Measurements from ENCODE around the gene TSHB. TPM values are rescaled to one million over a fixed set of nuclear protein-coding genes. Genes with fewer than 3 reads are reported as not detected.

Gene TSHB
- polyA plus RNA-seq, 1 donor from 2014 or later: not detected

DNA sequence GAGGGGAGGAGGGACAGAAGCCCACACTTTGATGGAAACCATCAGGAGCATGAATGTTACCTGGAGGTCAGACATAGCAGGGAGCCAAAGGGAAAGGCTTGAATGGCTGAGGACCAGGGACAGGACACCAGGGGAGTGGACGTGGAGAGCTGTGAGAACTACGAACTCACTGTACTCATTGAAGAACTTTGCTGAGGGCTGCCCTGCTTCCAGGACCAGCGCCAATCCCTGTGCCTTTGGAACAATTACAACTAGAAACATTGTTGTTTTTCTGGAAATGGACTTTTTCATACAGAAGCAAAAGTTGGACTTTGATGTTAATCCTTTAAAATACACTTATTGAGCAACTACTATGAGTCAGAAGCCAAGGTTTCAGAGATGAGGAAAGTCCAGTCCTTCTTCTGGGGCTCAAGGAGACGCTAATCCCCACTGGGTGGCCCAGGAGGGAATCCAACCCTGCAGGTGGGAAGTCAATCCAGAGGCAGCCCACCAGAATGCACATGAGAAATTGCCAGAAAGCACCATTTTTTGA, 46.8 kb downstream of the TSHB start:
- H3K27me3 ChIP-seq (ENCODE audit: insufficient read depth, low read depth, low read length): no peaks in the 10 kb centered on the region
- no peaks in the 10 kb centered on the region for H3K9me2 ChIP-seq (ENCODE audit: insufficient read depth, low read length)
- TF ChIP-seq RAD21 (conservative IDR thresholded peaks at IDR 0.05): no peak
- no peak for TF ChIP-seq SMC3 (conservative IDR thresholded peaks at IDR 0.05; ENCODE audit: poor library complexity)
- TF ChIP-seq, protein P1, sequence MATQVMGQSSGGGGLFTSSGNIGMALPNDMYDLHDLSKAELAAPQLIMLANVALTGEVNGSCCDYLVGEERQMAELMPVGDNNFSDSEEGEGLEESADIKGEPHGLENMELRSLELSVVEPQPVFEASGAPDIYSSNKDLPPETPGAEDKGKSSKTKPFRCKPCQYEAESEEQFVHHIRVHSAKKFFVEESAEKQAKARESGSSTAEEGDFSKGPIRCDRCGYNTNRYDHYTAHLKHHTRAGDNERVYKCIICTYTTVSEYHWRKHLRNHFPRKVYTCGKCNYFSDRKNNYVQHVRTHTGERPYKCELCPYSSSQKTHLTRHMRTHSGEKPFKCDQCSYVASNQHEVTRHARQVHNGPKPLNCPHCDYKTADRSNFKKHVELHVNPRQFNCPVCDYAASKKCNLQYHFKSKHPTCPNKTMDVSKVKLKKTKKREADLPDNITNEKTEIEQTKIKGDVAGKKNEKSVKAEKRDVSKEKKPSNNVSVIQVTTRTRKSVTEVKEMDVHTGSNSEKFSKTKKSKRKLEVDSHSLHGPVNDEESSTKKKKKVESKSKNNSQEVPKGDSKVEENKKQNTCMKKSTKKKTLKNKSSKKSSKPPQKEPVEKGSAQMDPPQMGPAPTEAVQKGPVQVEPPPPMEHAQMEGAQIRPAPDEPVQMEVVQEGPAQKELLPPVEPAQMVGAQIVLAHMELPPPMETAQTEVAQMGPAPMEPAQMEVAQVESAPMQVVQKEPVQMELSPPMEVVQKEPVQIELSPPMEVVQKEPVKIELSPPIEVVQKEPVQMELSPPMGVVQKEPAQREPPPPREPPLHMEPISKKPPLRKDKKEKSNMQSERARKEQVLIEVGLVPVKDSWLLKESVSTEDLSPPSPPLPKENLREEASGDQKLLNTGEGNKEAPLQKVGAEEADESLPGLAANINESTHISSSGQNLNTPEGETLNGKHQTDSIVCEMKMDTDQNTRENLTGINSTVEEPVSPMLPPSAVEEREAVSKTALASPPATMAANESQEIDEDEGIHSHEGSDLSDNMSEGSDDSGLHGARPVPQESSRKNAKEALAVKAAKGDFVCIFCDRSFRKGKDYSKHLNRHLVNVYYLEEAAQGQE (IDR thresholded peaks at IDR 0.05; ENCODE audit: borderline replicate concordance): no peak
- TF ChIP-seq MXI1 (conservative IDR thresholded peaks at IDR 0.05; ENCODE audit: poor library complexity, severe bottlenecking): no peak
- no peak for TF ChIP-seq TAF1 (IDR thresholded peaks at IDR 0.05; ENCODE audit: low read depth)
- TF ChIP-seq EZH2 (IDR thresholded peaks at IDR 0.05; ENCODE audit: borderline replicate concordance, insufficient read depth, low read length, poor library complexity, severe bottlenecking): no peak
- TF ChIP-seq EP300 (conservative IDR thresholded peaks at IDR 0.05; ENCODE audit: poor library complexity, severe bottlenecking): no peak
- TF ChIP-seq POLR2AphosphoS5 (IDR thresholded peaks at IDR 0.05): no peak
- TF ChIP-seq, protein P2, sequence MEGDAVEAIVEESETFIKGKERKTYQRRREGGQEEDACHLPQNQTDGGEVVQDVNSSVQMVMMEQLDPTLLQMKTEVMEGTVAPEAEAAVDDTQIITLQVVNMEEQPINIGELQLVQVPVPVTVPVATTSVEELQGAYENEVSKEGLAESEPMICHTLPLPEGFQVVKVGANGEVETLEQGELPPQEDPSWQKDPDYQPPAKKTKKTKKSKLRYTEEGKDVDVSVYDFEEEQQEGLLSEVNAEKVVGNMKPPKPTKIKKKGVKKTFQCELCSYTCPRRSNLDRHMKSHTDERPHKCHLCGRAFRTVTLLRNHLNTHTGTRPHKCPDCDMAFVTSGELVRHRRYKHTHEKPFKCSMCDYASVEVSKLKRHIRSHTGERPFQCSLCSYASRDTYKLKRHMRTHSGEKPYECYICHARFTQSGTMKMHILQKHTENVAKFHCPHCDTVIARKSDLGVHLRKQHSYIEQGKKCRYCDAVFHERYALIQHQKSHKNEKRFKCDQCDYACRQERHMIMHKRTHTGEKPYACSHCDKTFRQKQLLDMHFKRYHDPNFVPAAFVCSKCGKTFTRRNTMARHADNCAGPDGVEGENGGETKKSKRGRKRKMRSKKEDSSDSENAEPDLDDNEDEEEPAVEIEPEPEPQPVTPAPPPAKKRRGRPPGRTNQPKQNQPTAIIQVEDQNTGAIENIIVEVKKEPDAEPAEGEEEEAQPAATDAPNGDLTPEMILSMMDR (IDR thresholded peaks at IDR 0.05; ENCODE audit: poor library complexity, severe bottlenecking): no peak
- no peaks in the 10 kb centered on the region for H3K79me2 ChIP-seq (replicated peaks; ENCODE audit: insufficient read depth, low read length)
- H3K4me3 ChIP-seq (ENCODE audit: low read length): no peak overlapping the region
- H3F3A ChIP-seq (ENCODE audit: insufficient read depth, low read length, poor library complexity, severe bottlenecking): no peaks in the 10 kb centered on the region
- H3K9me3 ChIP-seq (ENCODE audit: low read length): no peaks in the 10 kb centered on the region
- no peak overlapping the region for H3K27ac ChIP-seq (ENCODE audit: low read length)
- H3K36me3 ChIP-seq (ENCODE audit: insufficient read depth, low read length): no peaks in the 10 kb centered on the region
- no peak overlapping the region for H2AFZ ChIP-seq (ENCODE audit: low read depth, low read length)
- H3K4me2 ChIP-seq (ENCODE audit: low read length): no peak overlapping the region
- no peaks in the 10 kb centered on the region for H4K20me1 ChIP-seq (ENCODE audit: insufficient read depth)
- no peak overlapping the region for H3K9ac ChIP-seq (ENCODE audit: low read length)

DNA sequence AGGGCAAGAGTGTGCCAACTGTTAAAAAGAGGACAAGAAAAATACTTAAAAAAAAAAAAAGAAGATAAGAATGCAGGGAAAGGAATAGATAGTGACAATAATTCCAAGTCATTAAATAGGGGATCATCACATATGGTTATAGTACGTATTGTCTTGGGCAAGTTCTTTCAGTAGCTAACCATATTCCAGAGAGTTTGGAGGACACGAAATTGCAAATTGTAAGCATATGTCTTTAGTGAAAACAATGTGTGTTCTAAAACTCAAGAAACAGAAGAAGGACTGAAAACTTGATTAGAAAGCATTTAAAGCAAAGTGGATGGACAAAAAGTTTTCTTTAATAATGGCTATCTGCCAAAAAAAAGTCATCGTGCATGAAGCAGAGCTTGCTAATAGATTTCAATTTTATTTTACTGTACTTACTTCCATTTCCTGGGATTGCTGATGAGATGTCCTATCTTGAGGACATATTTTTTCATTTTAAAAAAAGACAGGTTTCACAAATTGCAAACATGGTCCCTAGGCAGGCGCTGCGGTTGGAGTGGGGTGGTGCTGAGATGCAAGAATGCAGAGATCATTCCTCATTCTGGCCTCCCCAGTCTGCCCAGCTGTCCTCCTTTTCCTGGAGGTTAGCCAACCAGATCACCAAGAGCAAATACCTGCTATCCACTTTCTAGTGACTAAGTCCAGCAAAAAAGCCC, 47.8 kb downstream of the TSHB start:
- Histone ChIP-seq H3K9me2 (ENCODE audit: insufficient read depth, low read length) (no peaks in the 10 kb centered on the region), H3K27ac (ENCODE audit: low read length) (peak overlapping the region; percentile 84), H3K9me3 (ENCODE audit: low read length) (no peaks in the 10 kb centered on the region), H3K9ac (ENCODE audit: low read length) (peak overlapping the region; percentile 51), H3K27me3 (ENCODE audit: insufficient read depth, low read depth, low read length) (no peaks in the 10 kb centered on the region), H3K4me2 (ENCODE audit: low read length) (no peak overlapping the region), H4K20me1 (ENCODE audit: insufficient read depth) (no peaks in the 10 kb centered on the region), H3K4me3 (ENCODE audit: low read length) (no peak overlapping the region), H3K79me2 (replicated peaks; ENCODE audit: insufficient read depth, low read length) (no peaks in the 10 kb centered on the region), H3K36me3 (ENCODE audit: insufficient read depth, low read length) (no peaks in the 10 kb centered on the region), H3F3A (ENCODE audit: insufficient read depth, low read length, poor library complexity, severe bottlenecking) (no peaks in the 10 kb centered on the region), H2AFZ (ENCODE audit: low read depth, low read length) (no peak overlapping the region)
- no peak for TF ChIP-seq TAF1 (IDR thresholded peaks at IDR 0.05; ENCODE audit: low read depth)
- TF ChIP-seq, protein P1 (IDR thresholded peaks at IDR 0.05; ENCODE audit: borderline replicate concordance): no peak
- TF ChIP-seq, protein P2 (IDR thresholded peaks at IDR 0.05; ENCODE audit: poor library complexity, severe bottlenecking): no peak
- no peak for TF ChIP-seq EZH2 (IDR thresholded peaks at IDR 0.05; ENCODE audit: borderline replicate concordance, insufficient read depth, low read length, poor library complexity, severe bottlenecking)
- TF ChIP-seq POLR2AphosphoS5 (IDR thresholded peaks at IDR 0.05): no peak
- no peak for TF ChIP-seq RAD21 (conservative IDR thresholded peaks at IDR 0.05)
- TF ChIP-seq MXI1 (conservative IDR thresholded peaks at IDR 0.05; ENCODE audit: poor library complexity, severe bottlenecking): no peak
- no peak for TF ChIP-seq SMC3 (conservative IDR thresholded peaks at IDR 0.05; ENCODE audit: poor library complexity)
- no peak for TF ChIP-seq EP300 (conservative IDR thresholded peaks at IDR 0.05; ENCODE audit: poor library complexity, severe bottlenecking)

All from neural cell (in vitro differentiated cells).